Right lung (tissue), 5 donors: ENCODE measurements around the gene SFTPB. TPM values are rescaled to one million over a fixed set of nuclear protein-coding genes. Genes with fewer than 3 reads are reported as not detected.
A peak's percentile ranks its signal among the peaks of the same experiment; 100 is the strongest.
"Not testable (repeated sequence)": the region's sequence is repeated elsewhere in the genome, so short reads cannot be mapped to it uniquely, and the experiment has no call there.

ENCODE experiments used
- DNase-seq, 2 donors: peaks; one replicate each; pipeline ENCODE4 v3.0.0-alpha.2; 2013
- polyA plus RNA-seq, 5 donors: library from polyadenylated mRNA; unstranded; fragments of 120-200 nt; gene quantifications; one replicate each; pipeline versions ENCODE4 v1.2.1 to v1.2.3, GENCODE V29; 2013; ENCODE audit warnings: inconsistent platforms in 1 of 5, low replicate concordance in 1 of 5; ENCODE audit not compliant: insufficient read length in 5 of 5, insufficient read depth in 1 of 5

Gene SFTPB
- polyA plus RNA-seq, 5 donors: 199 to 677 (median 404) TPM

DNA sequence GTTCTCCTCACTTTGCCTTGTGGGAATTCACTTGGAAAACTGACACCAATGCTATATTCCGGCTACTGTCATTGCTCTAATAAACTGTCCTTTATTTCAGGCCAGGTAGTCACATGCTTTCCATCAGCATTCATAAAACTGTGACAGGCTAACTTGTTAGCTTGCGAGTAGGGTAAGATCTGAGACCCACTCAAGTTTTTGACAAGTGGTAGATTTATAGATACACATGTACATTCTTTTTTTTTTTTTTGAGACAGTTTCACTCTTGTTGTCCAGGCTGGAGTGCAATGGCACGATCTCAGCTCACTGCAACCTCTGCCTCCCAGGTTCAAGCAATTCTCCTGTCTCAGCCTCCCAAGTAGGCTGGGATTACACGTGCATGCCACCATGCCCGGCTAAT is 50.3 kb downstream of the SFTPB start:
- not testable (repeated sequence) for DNase-seq

DNA sequence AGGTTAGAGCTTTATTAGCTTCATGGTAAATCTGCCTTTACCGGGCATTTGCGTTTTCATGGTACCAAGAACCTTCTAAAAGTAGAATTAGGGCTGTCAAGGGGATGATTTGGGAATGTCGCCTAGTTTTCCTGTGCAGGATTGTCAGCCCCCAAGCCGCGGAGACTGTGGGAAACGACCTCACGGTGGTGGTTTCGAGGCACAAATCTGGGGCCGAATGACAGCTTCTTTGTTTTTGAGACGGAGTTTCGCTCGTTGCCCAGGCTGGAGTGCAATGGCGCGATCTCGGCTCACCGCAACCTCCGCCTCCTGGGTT is 52.6 kb downstream of the SFTPB start:
- DNase-seq: no peak

DNA sequence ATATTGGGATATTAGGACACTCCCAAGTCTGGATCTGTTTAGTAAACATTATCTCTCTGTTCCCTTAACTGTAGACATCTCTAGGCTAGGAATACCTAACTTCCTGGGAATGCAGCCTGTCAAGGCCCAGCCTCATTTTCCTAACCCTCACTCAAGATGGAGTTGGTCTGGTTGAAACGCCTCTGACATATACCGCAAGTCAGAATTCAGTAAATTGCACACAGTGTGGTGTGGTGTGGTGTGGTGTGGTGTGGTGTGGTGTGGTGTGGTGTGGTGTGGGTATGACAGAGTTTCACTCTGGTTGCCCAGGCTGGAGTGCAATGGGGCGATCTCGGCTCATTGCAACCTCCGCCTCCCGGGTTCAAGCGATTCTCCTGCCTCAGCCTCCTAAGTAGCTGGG is 53.2 kb downstream of the SFTPB start:
- not testable (repeated sequence) for DNase-seq

DNA sequence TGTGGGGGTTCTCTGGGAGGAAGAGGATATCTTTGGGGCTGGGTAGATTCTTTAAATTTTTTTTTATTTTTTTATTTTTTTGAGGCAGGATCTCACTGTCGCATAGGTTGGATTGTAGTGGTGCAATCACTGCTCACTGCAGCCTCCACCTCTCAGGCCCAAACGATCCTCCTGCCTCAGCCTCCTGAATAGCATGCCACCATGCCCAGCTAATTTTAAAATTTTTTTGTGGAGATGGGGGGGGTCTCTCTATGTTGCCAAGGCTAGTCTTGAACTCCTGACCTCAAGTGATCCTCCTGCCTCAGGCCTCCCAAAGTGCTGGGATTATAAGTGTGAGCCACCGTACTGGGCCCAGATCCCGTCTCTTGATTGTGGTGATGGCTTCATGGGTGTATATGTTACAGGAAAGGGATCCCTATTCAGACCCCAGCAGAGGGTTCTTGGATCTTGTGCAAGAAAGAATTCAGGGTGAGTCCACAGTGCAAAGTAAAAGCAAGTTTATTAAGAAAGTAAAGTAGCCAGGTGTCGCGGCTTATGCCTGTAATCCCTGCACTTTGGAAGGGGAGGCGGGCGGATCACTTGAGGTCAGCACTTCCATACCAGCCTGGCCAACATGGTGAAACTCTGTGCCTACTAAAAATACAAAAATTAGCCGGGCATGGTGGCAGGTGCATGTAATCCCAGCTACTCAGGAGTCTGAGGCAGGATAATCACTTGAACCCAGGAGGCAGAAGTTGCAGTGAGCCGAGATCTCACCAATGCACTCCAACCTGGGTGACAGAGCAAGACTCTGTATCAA is 54.1 kb downstream of the SFTPB start:
- DNase-seq: no peak

DNA sequence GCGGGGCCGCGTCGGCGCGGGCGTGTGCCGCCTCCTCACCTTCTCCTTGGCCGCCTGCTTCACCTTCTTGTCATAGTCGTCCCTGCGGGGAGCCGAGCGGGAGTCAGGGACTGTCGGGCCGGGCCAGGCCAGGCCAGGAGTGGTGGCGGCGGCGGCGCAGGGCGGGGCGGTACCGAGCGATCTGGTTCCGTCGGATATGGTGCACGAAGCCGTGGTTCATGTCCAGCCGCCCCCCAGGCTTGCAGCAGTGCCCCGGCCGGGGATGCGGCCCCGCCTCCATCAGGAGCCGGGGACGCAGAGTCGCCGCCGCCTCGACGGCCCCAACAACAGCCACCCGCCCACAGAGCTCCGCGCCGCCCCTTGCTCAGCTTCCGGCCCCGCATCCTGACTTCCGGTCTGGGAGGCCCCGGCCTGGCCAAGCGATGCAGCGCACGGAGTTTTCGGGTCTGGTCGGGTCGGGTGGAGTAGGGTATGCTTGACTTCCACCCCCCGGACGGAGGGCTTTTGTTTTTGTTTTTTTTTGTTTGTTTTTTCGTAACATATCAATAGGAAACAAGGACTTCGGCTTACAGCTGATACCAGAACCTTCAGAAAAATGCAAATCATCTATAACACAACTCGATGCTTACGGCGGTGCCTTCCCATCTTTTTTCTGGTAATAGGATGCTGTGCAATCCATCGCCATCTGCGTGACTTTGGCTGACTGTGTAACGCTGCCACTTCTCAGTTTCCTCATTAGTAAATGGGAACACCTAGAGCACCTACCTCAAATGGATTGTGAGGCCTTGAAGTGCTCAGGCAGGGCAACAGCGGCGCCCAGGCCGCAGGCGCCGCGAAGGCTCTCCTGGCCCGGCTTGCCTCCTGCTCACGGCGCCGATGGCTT is 56.1 kb downstream of the SFTPB start, which contains the start of gene C2orf68:
Gene C2orf68 (minus strand): TSS at position 362 of the 883 bp plus-strand sequence. CDS start 82 bp downstream, at position 280.
- DNase-seq: peak; percentile 86 to 88

DNA sequence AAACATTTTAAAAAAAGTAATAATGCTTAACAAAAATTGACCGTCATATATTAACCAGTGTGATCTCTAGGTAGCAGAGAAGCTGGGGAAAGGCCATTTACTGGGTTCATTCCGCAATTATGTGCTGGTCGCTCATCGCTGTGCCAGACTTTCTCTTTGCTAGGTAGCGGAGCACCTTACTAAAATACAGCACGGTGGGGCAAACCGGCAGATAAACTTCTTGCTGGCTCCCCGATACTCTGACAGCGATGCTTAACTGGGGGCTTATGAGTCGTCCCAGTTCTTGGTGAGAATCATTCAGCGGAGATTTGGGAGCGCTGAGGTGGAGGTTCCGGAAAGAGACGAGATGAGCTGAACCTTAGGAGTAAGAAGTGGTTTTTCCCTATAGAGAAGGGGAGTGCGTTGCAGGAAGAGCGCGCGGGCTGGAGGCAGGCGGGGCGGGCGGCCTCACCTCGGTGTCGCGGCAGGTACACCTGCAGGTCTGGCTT is 56.7 kb downstream of the SFTPB start:
- no peak for DNase-seq

Other genes with a start within 250 kb of the SFTPB start
- gene SH2D6, start 249.5 kb downstream of the SFTPB start, polyA plus RNA-seq: 1 to 10 TPM in 1 of 5 donors, under 1 TPM in 4; 0.67 to 1.7 (median 0.85) TPM
- gene MAT2A, start 129.0 kb downstream of the SFTPB start, polyA plus RNA-seq: 100 to 1,000 TPM; 274 to 398 (median 339) TPM
- 10 to 100 TPM; 28.9 to 43.5 (median 35.2) TPM for gene GGCX, start 106.7 kb downstream of the SFTPB start, polyA plus RNA-seq
- 10 to 100 TPM; 54.6 to 78.1 (median 68.1) TPM for gene VAMP8, start 90.6 kb downstream of the SFTPB start, polyA plus RNA-seq
- 10 to 100 TPM; 42.6 to 75.2 (median 57.3) TPM for gene VAMP5, start 83.8 kb downstream of the SFTPB start, polyA plus RNA-seq
- gene RNF181, start 72.5 kb downstream of the SFTPB start, polyA plus RNA-seq: 100 to 1,000 TPM in 4 of 5 donors, 10 to 100 TPM in 1; 99.7 to 114 (median 110) TPM
- gene TMEM150A, start 65.5 kb downstream of the SFTPB start, polyA plus RNA-seq: 10 to 100 TPM in 4 of 5 donors, 1 to 10 TPM in 1; 9.9 to 16.9 (median 13.8) TPM
- gene C2orf68, start 56.1 kb downstream of the SFTPB start, polyA plus RNA-seq: 10 to 100 TPM; 64.7 to 84.1 (median 78.8) TPM
- gene USP39, start 52.0 kb downstream of the SFTPB start, polyA plus RNA-seq: 10 to 100 TPM; 59.2 to 72.8 (median 63.3) TPM
- 1 to 10 TPM; 1.7 to 6.2 (median 2.2) TPM for gene GNLY, start 26.2 kb upstream of the SFTPB start, polyA plus RNA-seq
- 10 to 100 TPM; 25.6 to 38.9 (median 37.3) TPM for gene ATOH8, start 85.8 kb upstream of the SFTPB start, polyA plus RNA-seq
- 100 to 1,000 TPM in 1 of 5 donors, 10 to 100 TPM in 4; 81.2 to 102 (median 84.0) TPM for gene ST3GAL5, start 220.8 kb upstream of the SFTPB start, polyA plus RNA-seq